ENCODE measurements around the gene ARID1B. TPM values are rescaled to one million over a fixed set of nuclear protein-coding genes. Genes with fewer than 3 reads are reported as not detected.
A peak's percentile ranks its signal among the peaks of the same experiment; 100 is the strongest.
"Not testable (repeated sequence)": the region's sequence is repeated elsewhere in the genome, so short reads cannot be mapped to it uniquely, and the experiment has no call there.

Gene ARID1B
- total and polyA plus RNA-seq, 2 experiments from 2014 or later: 41.9 to 72.7 TPM

GRCh38 chr6:157145656-157146285 lies 368.6 kb downstream of the ARID1B start:
- no peak for TF ChIP-seq CTCF (IDR thresholded peaks at IDR 0.05; ENCODE audit: low read depth, low read length)
- no peak overlapping the region for H3K4me3 ChIP-seq
- peaks cover 5% of the 10 kb centered on the region for H3K36me3 ChIP-seq
- H3K4me1 ChIP-seq (ENCODE audit: low read depth): peaks cover 24% of the 10 kb centered on the region
- no peak for DNase-seq (ENCODE audit: low read depth in 1 of 2, low spot score in 1 of 2)
- H3K27me3 ChIP-seq: no peaks in the 10 kb centered on the region
- H3K27ac ChIP-seq: peak overlapping the region; percentile 1
- no peaks in the 10 kb centered on the region for H3K9me3 ChIP-seq (ENCODE audit: low read depth)

GRCh38 chr6:157147054-157148026 lies 370.2 kb downstream of the ARID1B start:
- H3K27me3 ChIP-seq; DNase-seq (ENCODE audit: low read depth in 1 of 2, low spot score in 1 of 2); H3K9me3 ChIP-seq (ENCODE audit: low read depth); H3K4me3 ChIP-seq; H3K36me3 ChIP-seq; H3K27ac ChIP-seq: not testable (repeated sequence)
- peaks cover 31% of the 10 kb centered on the region for H3K4me1 ChIP-seq (ENCODE audit: low read depth)

- Histone ChIP-seq H3K27me3 (no peaks in the 10 kb centered on the region), H3K36me3 (no peaks in the 10 kb centered on the region), H3K4me1 (ENCODE audit: low read depth) (peaks cover 24% of the 10 kb centered on the region), H3K27ac (no peak overlapping the region), H3K9me3 (ENCODE audit: low read depth) (no peaks in the 10 kb centered on the region), H3K4me3 (no peak overlapping the region)
- DNase-seq (ENCODE audit: low read depth in 1 of 2, low spot score in 1 of 2): peak in 1 of 2 donors; percentile 95
- TF ChIP-seq CTCF (IDR thresholded peaks at IDR 0.05; ENCODE audit: low read depth, low read length): no peak
These were observed 371.5 kb downstream of the ARID1B start for GRCh38 chr6:157148391-157149323.

GRCh38 chr6:157150076-157150475 lies 372.9 kb downstream of the ARID1B start:
- Histone ChIP-seq H3K36me3 (no peaks in the 10 kb centered on the region), H3K4me1 (ENCODE audit: low read depth) (peaks cover 11% of the 10 kb centered on the region), H3K27me3 (no peaks in the 10 kb centered on the region), H3K27ac (peak overlapping the region; percentile 22), H3K9me3 (ENCODE audit: low read depth) (no peaks in the 10 kb centered on the region), H3K4me3 (no peak overlapping the region)
- TF ChIP-seq CTCF (IDR thresholded peaks at IDR 0.05; ENCODE audit: low read depth, low read length): no peak
- DNase-seq (ENCODE audit: low read depth in 1 of 2, low spot score in 1 of 2): peak in 1 of 2 donors; percentile 70

GRCh38 chr6:157151029-157151428 lies 373.9 kb downstream of the ARID1B start:
- Histone ChIP-seq H3K27ac (peak overlapping the region; percentile 22), H3K9me3 (ENCODE audit: low read depth) (no peaks in the 10 kb centered on the region), H3K4me1 (ENCODE audit: low read depth) (peaks cover 8% of the 10 kb centered on the region), H3K27me3 (no peaks in the 10 kb centered on the region), H3K4me3 (no peak overlapping the region), H3K36me3 (no peaks in the 10 kb centered on the region)
- peak in 1 of 2 donors; percentile 70 for DNase-seq (ENCODE audit: low read depth in 1 of 2, low spot score in 1 of 2)
- TF ChIP-seq CTCF (IDR thresholded peaks at IDR 0.05; ENCODE audit: low read depth, low read length): no peak
